ENCODE data around the gene TMEM171.

- TF ChIP-seq CTCF (IDR thresholded peaks at IDR 0.05) (no peak), EZH2 (IDR thresholded peaks at IDR 0.05; ENCODE audit: borderline replicate concordance, insufficient read depth, low read depth, low read length, poor library complexity, severe bottlenecking) (no peak)
These were observed 32.3 kb downstream of the TMEM171 start for GRCh38 chr5:73152411-73153388.

Measured in B cell (primary cell).